22Rv1 (cell line): ENCODE data around the gene NAA35.

Source experiments
- CTCF ChIP-seq: fragments of 450-650 bp; IDR thresholded peaks from 2 replicates; pipeline ENCODE4 v1.5.1; 2017; ENCODE audit warnings: mild to moderate bottlenecking
- ZFX ChIP-seq: fragments of 450-650 bp; IDR thresholded peaks from 2 replicates; pipeline ENCODE4 v1.6.1; 2017; ENCODE audit warnings: antibody characterized with exemption, borderline replicate concordance

- no peak for TF ChIP-seq CTCF
- TF ChIP-seq ZFX, result no peak
These were observed 13.9 kb upstream of the NAA35 start for GRCh38 chr9:85927076-85927475.
